Measurements from ENCODE around the gene ARID5B. TPM values are rescaled to one million over a fixed set of nuclear protein-coding genes. Genes with fewer than 3 reads are reported as not detected.

The ARID5B gene
- total RNA-seq, 2 experiments from 2014 or later = 49.2 to 51.3 TPM

GRCh38 chr10:62054830-62055229, 153.3 kb downstream of the ARID5B start:
- no peaks in the 10 kb centered on the region for H3K9me3 ChIP-seq (ENCODE audit: control insufficient read depth in 1 of 2, insufficient read depth in 1 of 2, low read length in 2 of 2)
- peak overlapping the region; percentile 10 to 47 for H3K27ac ChIP-seq (ENCODE audit: low read depth in 1 of 2, low read length in 2 of 2)
- peaks cover 40% of the 10 kb centered on the region for H3K4me1 ChIP-seq (ENCODE audit: insufficient read depth, low read length)
- no peak overlapping the region for H3K4me3 ChIP-seq (ENCODE audit: low read length)
- peaks cover 58% of the 10 kb centered on the region for H3K36me3 ChIP-seq (ENCODE audit: insufficient read depth, low read length)
- H3K27me3 ChIP-seq (ENCODE audit: control insufficient read depth in 1 of 2, insufficient read depth in 2 of 2, low read length in 2 of 2) = no peaks in the 10 kb centered on the region
- intact Hi-C loops (cut with DNase I, micrococcal nuclease) = loop anchor here in 1 of 2 experiments (5.0 kb wide), 1 partner anchor 762 kb away; the partner anchor contains the start of gene EGR2
- peak in 3 of 14 experiments; percentile 56 to 57 (median 56) for DNase-seq
- CTCF ChIA-PET = interaction anchor here (0.7 to 2.9 kb wide), 5 partner anchors 9 to 190 kb away, joined by 3 to 12 read pairs (median 4); no protein-coding TSS in a partner anchor
- no peaks in the 10 kb centered on the region for H3K9me3 Mint-ChIP-seq
- POLR2A ChIA-PET = interaction anchor here (1.1 to 1.7 kb wide), 6 partner anchors 9 to 153 kb away, joined by 3 to 8 read pairs (median 4); no protein-coding TSS in a partner anchor
- peaks cover 98% of the 10 kb centered on the region for H3K36me3 Mint-ChIP-seq (ENCODE audit: low read depth)
- peak overlapping the region; percentile 88 for H3K27ac Mint-ChIP-seq
- TF ChIP-seq CTCF (IDR thresholded peaks at IDR 0.05) = no peak
- H3K4me1 Mint-ChIP-seq (ENCODE audit: low read depth) = peaks cover 91% of the 10 kb centered on the region
- H3K27me3 Mint-ChIP-seq = no peaks in the 10 kb centered on the region
- peak overlapping the region; percentile 68 for H3K4me3 Mint-ChIP-seq
- ATAC-seq (ENCODE audit: poor library complexity) = no peak

- ChIA-PET POLR2A (interaction anchor here (1.0 to 1.9 kb wide), 4 partner anchors 19 to 150 kb away, joined by 3 to 4 read pairs (median 4); no protein-coding TSS in a partner anchor), CTCF (interaction anchor here (0.8 to 2.9 kb wide), 4 partner anchors 13 to 189 kb away, joined by 3 to 12 read pairs (median 4); no protein-coding TSS in a partner anchor)
- TF ChIP-seq CTCF (IDR thresholded peaks at IDR 0.05) = no peak
- Histone ChIP-seq H3K27ac (ENCODE audit: low read depth in 1 of 2, low read length in 2 of 2) (no peak overlapping the region), H3K4me3 (ENCODE audit: low read length) (no peak overlapping the region), H3K36me3 (ENCODE audit: insufficient read depth, low read length) (peaks cover 68% of the 10 kb centered on the region), H3K27me3 (ENCODE audit: control insufficient read depth in 1 of 2, insufficient read depth in 2 of 2, low read length in 2 of 2) (no peaks in the 10 kb centered on the region), H3K4me1 (ENCODE audit: insufficient read depth, low read length) (peaks cover 35% of the 10 kb centered on the region), H3K9me3 (ENCODE audit: control insufficient read depth in 1 of 2, insufficient read depth in 1 of 2, low read length in 2 of 2) (no peaks in the 10 kb centered on the region)
- H3K4me1 Mint-ChIP-seq (ENCODE audit: low read depth) = peaks cover 86% of the 10 kb centered on the region
- no peaks in the 10 kb centered on the region for H3K9me3 Mint-ChIP-seq
- H3K27ac Mint-ChIP-seq = peak overlapping the region; percentile 88
- intact Hi-C loops (cut with DNase I, micrococcal nuclease) = loop anchor here in 1 of 2 experiments (2.0 kb wide), 1 partner anchor 17 kb away; no protein-coding TSS in a partner anchor
- peaks cover 98% of the 10 kb centered on the region for H3K36me3 Mint-ChIP-seq (ENCODE audit: low read depth)
- H3K4me3 Mint-ChIP-seq = peak overlapping the region; percentile 66
- ATAC-seq (ENCODE audit: poor library complexity) (no peak), DNase-seq (no peak)
- H3K27me3 Mint-ChIP-seq = no peaks in the 10 kb centered on the region
Observed at GRCh38 chr10:62056219-62056618, 154.7 kb downstream of the ARID5B start.

- H3K4me3 ChIP-seq (ENCODE audit: low read length) = no peak overlapping the region
- H3K4me1 ChIP-seq (ENCODE audit: insufficient read depth, low read length) = peaks cover 39% of the 10 kb centered on the region
- no peaks in the 10 kb centered on the region for H3K9me3 ChIP-seq (ENCODE audit: control insufficient read depth in 1 of 2, insufficient read depth in 1 of 2, low read length in 2 of 2)
- TF ChIP-seq CTCF (IDR thresholded peaks at IDR 0.05) = no peak
- no peak for DNase-seq
- H3K36me3 ChIP-seq (ENCODE audit: insufficient read depth, low read length) = peaks cover 69% of the 10 kb centered on the region
- intact Hi-C loops (cut with DNase I, micrococcal nuclease) = loop anchor here in 1 of 2 experiments (2.0 kb wide), 1 partner anchor 16 kb away; no protein-coding TSS in a partner anchor
- ATAC-seq (ENCODE audit: poor library complexity) = no peak
- peak overlapping the region; percentile 88 for H3K27ac Mint-ChIP-seq
- H3K27me3 ChIP-seq (ENCODE audit: control insufficient read depth in 1 of 2, insufficient read depth in 2 of 2, low read length in 2 of 2) = no peaks in the 10 kb centered on the region
- H3K4me3 Mint-ChIP-seq = no peak overlapping the region
- POLR2A ChIA-PET = interaction anchor here (1.1 to 1.9 kb wide), 3 partner anchors 18 to 150 kb away, joined by 3 to 4 read pairs (median 4); no protein-coding TSS in a partner anchor
- no peaks in the 10 kb centered on the region for H3K9me3 Mint-ChIP-seq
- H3K27me3 Mint-ChIP-seq = no peaks in the 10 kb centered on the region
- H3K36me3 Mint-ChIP-seq (ENCODE audit: low read depth) = peaks cover 98% of the 10 kb centered on the region
- H3K4me1 Mint-ChIP-seq (ENCODE audit: low read depth) = peaks cover 86% of the 10 kb centered on the region
- CTCF ChIA-PET = interaction anchor here (0.8 to 2.4 kb wide), 3 partner anchors 13 to 189 kb away, joined by 3 to 6 read pairs (median 3); no protein-coding TSS in a partner anchor
- H3K27ac ChIP-seq (ENCODE audit: low read depth in 1 of 2, low read length in 2 of 2) = no peak overlapping the region
Observed at GRCh38 chr10:62056698-62057097, 155.2 kb downstream of the ARID5B start.
